Nephron progenitor cell (in vitro differentiated cells): ENCODE measurements around the gene RADIL.

ENCODE experiments used
- DNase-seq: peaks from one replicate; pipeline ENCODE4 v3.0.0; 2021
- H3K27ac Mint-ChIP-seq: 2 replicates; pipeline ENCODE4 v1.8.0; 2021; ENCODE audit warnings: mild to moderate bottlenecking, moderate library complexity, mixed read lengths
- H3K27me3 Mint-ChIP-seq: 2 replicates; pipeline ENCODE4 v1.8.0; 2021; ENCODE audit warnings: mild to moderate bottlenecking, low read depth, mixed read lengths; ENCODE audit not compliant: poor library complexity
- H3K36me3 Mint-ChIP-seq: 2 replicates; pipeline ENCODE4 v1.8.0; 2021; ENCODE audit warnings: low read depth, mixed read lengths
- H3K4me1 Mint-ChIP-seq: 2 replicates; pipeline ENCODE4 v1.8.0; 2021; ENCODE audit warnings: mixed read lengths
- H3K4me3 Mint-ChIP-seq: 2 replicates; pipeline ENCODE4 v1.8.0; 2021; ENCODE audit warnings: mild to moderate bottlenecking, moderate library complexity, mixed read lengths
- H3K9me3 Mint-ChIP-seq: 2 replicates; pipeline ENCODE4 v1.8.0; 2021; ENCODE audit warnings: mild to moderate bottlenecking, moderate library complexity, mixed read lengths
- TF ChIP-seq, protein P1 (sequence below): fragments of 200-600 bp; sonication (generic); IDR thresholded peaks from 2 replicates; pipeline ENCODE4 v1.5.0; 2021; ENCODE audit warnings: antibody characterized with exemption

The RADIL gene

DNA sequence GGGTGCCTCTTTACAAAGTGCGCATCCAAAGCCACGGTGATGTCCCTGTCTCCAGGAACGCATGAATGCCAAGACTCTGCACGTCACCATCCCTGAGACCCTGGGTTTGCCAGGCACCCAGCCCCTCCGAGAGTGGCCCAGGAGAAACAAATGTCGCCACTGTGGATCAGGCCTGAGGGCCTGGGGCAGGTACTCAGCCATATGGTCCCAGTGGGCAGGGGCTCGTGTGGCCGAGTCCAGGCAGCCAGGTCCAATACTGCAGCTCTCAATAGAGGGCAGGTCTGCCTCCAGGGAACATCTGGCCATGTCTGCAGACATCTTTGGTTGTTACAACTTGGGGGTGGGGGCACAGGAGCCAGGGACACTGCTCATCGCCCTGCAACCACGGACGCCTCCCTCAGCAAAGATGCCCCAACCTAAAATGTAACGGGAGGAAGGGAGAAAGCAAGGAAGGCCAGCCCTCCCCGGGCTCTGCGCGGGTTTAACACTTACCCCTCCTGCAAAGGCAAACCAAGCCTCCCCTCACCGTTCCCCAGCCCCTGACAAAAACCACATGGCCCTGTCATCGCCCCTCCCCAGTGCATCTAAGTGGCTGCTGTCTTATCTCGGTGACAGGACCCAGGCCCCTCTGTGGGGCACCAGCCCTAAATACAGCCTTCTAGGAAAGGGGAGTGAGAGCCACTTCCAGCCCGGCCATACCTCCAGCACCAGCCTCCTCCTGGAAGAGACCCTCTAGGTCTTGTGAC is 11.4 kb downstream of the RADIL start:
- Mint-ChIP-seq H3K27ac (peak overlapping the region; percentile 61), H3K27me3 (peaks cover 7% of the 10 kb centered on the region), H3K36me3 (peaks cover 21% of the 10 kb centered on the region), H3K4me1 (peaks cover 21% of the 10 kb centered on the region), H3K9me3 (peaks cover 9% of the 10 kb centered on the region), H3K4me3 (no peak overlapping the region)
- TF ChIP-seq, protein P1, sequence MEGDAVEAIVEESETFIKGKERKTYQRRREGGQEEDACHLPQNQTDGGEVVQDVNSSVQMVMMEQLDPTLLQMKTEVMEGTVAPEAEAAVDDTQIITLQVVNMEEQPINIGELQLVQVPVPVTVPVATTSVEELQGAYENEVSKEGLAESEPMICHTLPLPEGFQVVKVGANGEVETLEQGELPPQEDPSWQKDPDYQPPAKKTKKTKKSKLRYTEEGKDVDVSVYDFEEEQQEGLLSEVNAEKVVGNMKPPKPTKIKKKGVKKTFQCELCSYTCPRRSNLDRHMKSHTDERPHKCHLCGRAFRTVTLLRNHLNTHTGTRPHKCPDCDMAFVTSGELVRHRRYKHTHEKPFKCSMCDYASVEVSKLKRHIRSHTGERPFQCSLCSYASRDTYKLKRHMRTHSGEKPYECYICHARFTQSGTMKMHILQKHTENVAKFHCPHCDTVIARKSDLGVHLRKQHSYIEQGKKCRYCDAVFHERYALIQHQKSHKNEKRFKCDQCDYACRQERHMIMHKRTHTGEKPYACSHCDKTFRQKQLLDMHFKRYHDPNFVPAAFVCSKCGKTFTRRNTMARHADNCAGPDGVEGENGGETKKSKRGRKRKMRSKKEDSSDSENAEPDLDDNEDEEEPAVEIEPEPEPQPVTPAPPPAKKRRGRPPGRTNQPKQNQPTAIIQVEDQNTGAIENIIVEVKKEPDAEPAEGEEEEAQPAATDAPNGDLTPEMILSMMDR = no peak
- DNase-seq = no peak

- TF ChIP-seq, protein P1 = no peak
- Mint-ChIP-seq H3K4me3 (no peak overlapping the region), H3K4me1 (peaks cover 21% of the 10 kb centered on the region), H3K36me3 (peaks cover 14% of the 10 kb centered on the region), H3K9me3 (peaks cover 9% of the 10 kb centered on the region), H3K27ac (no peak overlapping the region), H3K27me3 (peaks cover 8% of the 10 kb centered on the region)
- DNase-seq = no peak
These were observed 12.3 kb downstream of the RADIL start for GRCh38 chr7:4871056-4871680.

DNA sequence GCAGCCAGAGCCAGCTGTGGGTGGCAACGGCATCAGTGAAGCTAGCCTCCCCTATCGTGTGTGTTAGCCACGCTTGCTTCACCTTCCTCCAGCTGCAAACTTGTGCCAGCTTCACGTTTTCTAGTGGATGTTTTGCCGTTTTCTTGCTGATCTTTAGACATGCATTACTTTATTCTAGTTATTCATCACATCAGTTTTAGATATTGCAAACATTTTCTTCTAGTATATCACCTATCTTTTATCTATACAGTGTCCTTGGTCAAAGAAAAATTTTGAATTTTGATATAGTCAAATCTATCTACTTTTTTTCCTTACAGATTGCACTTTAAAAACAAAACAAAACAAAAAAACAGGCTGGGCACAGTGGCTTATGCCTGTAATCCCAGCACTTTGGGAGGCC is 15.0 kb downstream of the RADIL start:
- no peak overlapping the region for H3K4me3 Mint-ChIP-seq
- peaks cover 32% of the 10 kb centered on the region for H3K36me3 Mint-ChIP-seq
- no peak overlapping the region for H3K27ac Mint-ChIP-seq
- H3K4me1 Mint-ChIP-seq = peaks cover 21% of the 10 kb centered on the region
- peaks cover 16% of the 10 kb centered on the region for H3K27me3 Mint-ChIP-seq
- TF ChIP-seq, protein P1 = no peak
- H3K9me3 Mint-ChIP-seq = peaks cover 25% of the 10 kb centered on the region
- DNase-seq = no peak

GRCh38 chr7:4866528-4867496 is 16.7 kb downstream of the RADIL start:
- H3K27ac Mint-ChIP-seq = no peak overlapping the region

DNA sequence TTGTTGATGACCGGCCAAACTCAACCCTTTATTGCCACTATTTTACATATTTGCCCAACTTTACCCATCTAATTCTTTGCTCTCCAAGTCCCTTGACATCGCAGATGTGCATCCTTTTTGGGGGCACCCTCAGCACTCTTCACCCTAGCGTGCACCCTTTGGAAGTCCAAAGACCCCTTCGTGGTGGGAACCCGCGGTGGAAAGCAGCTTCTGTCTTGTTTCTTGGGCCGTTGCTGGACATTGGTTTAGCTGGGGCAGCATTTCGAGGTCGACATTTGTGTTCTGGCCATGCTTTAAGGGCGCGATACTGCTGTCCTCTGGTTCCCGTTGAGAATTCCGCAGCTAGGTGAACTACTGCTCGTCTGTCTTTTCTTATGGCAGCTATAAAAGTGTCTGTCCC is 21.4 kb downstream of the RADIL start:
- H3K27ac Mint-ChIP-seq = no peak overlapping the region
- H3K27me3 Mint-ChIP-seq = peaks cover 16% of the 10 kb centered on the region
- peaks cover 3% of the 10 kb centered on the region for H3K4me1 Mint-ChIP-seq
- H3K36me3 Mint-ChIP-seq = peaks cover 26% of the 10 kb centered on the region
- TF ChIP-seq, protein P1 = no peak
- DNase-seq = no peak
- no peak overlapping the region for H3K4me3 Mint-ChIP-seq
- peaks cover 35% of the 10 kb centered on the region for H3K9me3 Mint-ChIP-seq

More at GRCh38 chr7:4866528-4867496, 16.7 kb downstream of the RADIL start:
- TF ChIP-seq, protein P1 = no peak
- DNase-seq = no peak
- H3K4me3 Mint-ChIP-seq = no peak overlapping the region
- peaks cover 5% of the 10 kb centered on the region for H3K4me1 Mint-ChIP-seq
- H3K27me3 Mint-ChIP-seq = peaks cover 16% of the 10 kb centered on the region
- peaks cover 40% of the 10 kb centered on the region for H3K9me3 Mint-ChIP-seq
- H3K36me3 Mint-ChIP-seq = peaks cover 40% of the 10 kb centered on the region
